HPDE6-E6E7 (cell line): ENCODE data around the gene WDR90.

Experiments used
- DNase-seq: peaks from one replicate; pipeline ENCODE4 v3.0.0; 2011; ENCODE audit warnings: missing footprints; ENCODE audit errors: extremely low spot score

WDR90 gene

DNA sequence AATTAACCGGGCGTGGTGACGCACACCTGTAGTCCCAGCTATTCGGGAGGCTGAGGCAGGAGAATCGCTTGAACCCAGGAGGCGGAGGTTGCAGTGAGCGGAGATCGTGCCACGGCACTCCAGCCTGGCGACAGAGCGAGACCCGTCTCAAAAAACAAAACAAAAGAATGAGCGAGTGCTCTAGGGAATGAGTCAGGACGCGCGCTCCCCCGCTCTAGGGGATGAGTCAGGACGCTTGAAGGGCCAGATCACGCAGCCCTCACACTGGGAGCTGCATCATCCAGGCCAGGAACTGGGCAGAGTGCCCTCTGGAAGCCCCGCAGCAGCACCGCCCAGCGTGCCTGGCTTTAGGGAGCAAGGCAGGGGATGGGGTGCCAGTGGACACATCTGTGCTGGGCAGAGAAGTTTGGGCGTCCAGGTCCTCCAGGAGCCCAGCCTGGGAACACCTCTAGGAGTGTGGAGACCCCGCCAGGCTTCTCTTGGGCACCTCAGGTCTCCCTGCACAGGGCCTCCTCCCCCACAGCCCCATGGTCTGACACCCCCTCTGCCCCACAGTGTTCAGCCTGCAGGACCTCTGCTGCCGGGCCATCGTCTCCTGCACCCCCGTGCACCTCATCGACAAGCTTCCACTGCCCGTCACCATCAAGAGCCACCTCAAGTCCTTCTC is 22.2 kb upstream of the WDR90 start:
- DNase-seq: peak; percentile 96

DNA sequence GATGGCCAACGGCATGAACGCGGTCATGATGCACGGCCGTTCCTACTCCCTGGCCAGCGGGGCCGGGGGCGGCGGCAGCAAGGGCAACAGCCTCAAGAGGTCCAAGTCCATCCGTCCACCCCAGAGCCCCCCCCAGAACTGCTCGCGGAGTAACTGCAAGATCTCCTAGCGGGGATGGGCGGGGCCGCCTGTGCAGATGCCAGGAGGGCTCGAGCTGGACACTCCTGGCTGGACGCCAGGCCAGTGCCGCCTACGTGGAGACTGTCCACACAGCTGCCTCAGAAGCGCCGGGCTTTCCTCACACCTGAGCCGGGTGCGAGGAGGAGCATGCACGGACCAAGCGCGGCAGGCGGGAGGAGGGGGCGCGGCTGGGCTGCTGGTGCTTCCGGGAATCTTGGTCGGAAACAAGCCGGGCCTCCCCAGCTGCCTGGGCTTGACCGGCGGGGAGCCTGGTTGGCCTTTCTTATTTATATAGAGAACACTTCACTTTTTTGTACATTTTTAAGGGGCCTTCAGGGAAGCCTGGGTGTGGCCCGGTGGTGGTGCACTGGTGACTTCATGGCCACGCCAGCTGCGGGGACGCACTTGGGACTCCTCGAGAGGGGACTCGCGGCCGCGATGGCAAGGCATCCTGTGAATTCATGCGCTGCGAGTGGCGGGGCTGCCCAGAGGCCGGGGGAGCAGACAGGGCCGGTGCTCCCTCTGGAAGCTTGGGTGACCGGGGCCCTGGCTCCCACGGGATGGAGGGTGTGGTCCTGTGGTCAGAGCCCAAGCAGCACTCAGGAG is 21.5 kb upstream of the WDR90 start:
- DNase-seq: no peak

- no peak for DNase-seq
Observed at GRCh38 chr16:628321-629061, 20.7 kb upstream of the WDR90 start.

DNA sequence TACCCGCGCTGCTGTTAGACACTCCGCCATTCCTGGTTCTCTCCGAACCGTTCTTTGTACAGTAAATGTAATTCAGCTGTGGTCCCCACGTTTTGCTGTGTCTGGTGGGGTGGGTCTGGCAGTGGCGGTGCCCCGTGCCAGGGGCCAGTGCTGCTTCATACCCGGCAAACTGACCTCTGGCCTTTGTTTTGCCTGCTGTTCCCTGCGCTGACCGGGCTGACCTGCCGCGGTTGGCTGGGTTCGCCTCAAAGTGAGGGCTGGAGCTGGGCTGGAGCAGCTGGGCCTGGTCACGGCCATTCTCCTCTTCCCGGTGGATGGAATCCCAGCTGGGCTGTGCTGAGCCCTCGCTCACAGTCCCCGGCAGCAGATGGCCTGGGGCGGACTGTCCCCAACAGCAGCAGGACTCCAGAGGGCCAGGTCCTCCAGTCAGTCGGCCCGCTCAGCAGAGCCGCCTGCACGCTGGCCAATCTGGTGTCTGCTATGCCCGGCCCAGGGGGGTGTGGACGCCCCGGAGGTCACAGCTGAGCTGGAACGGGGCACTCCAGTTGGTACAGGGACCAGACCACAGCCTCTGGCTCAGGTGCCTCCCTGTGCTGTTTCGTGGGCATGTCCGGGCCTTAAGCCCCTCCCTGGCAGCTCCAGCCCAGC is 19.9 kb upstream of the WDR90 start:
- no peak for DNase-seq

DNA sequence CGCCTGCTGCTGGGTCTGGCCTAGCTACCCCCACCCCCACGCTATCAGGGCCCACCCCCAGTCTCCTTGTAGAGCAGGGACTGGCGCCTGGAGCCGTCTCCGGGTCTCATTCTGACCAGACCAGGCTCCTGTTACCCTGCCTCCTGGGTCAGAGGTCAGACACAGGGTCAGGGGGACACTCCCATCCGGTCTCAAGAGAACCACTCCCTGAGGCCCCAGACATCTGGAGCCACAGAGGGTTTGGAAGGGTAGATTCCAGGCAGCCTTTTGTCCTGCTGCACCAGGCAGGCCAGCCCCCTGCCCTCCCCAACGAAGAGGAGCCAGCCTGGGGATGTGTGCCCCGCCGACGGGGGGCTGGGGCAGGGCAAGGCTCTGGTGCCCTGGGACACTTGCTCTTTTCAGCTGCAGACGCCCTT is 19.3 kb upstream of the WDR90 start:
- DNase-seq: no peak

GRCh38 chr16:630249-630814 is 18.8 kb upstream of the WDR90 start:
- no peak for DNase-seq

GRCh38 chr16:630815-631405 is 18.3 kb upstream of the WDR90 start, which contains the start of gene WFIKKN1:
WFIKKN1 (plus strand) TSS chr16:630985; CDS start chr16:631254, 269 bp downstream.
- no peak for DNase-seq

DNA sequence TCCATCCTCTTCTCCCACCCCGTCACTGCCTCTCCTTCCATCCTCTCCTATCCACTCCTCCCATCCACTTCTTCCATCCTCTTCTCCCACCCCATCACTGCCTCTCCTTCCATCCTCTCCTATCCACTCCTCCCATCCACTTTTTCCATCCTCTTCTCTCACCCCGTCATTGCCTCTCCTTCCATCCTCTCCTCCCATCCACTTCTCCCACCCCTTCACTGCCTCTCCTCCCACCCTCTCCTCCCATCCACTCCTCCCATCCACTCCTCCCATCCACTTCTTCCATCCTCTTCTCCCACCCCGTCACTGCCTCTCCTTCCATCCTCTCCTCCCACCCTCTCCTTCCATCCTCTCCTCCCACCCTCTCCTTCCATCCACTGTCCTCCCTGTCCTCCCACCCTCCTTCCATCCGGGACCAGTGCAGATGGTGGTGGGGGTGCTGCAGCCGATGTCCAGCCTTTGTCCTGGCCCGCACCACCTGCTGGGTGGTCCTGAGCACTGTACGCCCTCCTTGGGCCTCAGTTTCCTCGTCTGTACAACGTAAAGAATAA is 17.3 kb upstream of the WDR90 start:
- DNase-seq: no peak

GRCh38 chr16:632486-633335 is 16.5 kb upstream of the WDR90 start:
- no peak for DNase-seq

DNA sequence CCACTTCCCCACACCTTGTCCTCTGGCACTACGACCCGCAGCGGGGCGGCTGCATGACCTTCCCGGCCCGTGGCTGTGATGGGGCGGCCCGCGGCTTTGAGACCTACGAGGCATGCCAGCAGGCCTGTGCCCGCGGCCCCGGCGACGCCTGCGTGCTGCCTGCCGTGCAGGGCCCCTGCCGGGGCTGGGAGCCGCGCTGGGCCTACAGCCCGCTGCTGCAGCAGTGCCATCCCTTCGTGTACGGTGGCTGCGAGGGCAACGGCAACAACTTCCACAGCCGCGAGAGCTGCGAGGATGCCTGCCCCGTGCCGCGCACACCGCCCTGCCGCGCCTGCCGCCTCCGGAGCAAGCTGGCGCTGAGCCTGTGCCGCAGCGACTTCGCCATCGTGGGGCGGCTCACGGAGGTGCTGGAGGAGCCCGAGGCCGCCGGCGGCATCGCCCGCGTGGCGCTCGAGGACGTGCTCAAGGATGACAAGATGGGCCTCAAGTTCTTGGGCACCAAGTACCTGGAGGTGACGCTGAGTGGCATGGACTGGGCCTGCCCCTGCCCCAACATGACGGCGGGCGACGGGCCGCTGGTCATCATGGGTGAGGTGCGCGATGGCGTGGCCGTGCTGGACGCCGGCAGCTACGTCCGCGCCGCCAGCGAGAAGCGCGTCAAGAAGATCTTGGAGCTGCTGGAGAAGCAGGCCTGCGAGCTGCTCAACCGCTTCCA is 15.7 kb upstream of the WDR90 start:
- DNase-seq: no peak

DNA sequence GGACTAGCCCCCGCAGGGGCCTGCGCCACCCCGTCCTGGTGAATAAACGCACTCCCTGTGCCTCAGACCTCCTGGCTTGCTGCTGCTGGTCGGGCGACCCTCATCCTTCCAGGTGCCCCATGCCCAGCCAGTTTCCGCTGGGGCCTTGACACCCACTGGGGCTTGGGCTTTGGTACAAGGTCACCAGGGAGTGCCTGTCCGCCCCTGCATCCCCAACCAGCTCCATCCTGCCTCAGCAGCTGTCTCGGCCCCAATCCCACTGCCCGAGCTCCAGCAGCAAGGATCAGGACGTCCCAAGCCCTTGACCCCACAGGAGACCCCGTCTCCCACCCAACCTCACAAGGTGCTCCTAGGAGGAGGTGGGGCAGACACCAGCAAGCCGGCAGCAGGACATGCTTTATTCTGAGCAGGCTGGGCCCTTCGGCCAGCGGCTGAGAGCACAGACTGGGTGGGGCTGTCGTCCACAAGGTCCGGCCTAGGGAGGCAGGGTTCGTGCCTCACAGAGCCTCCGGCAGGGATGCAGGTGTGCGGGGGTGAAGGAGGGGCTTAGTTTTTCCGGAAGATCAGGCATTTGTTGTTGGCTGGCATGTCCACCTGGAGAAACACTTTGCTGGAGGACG is 15.0 kb upstream of the WDR90 start:
- no peak for DNase-seq

- no peak for DNase-seq
Observed at GRCh38 chr16:634996-635395, 14.2 kb upstream of the WDR90 start.

GRCh38 chr16:635573-636205 is 13.5 kb upstream of the WDR90 start:
- no peak for DNase-seq

DNA sequence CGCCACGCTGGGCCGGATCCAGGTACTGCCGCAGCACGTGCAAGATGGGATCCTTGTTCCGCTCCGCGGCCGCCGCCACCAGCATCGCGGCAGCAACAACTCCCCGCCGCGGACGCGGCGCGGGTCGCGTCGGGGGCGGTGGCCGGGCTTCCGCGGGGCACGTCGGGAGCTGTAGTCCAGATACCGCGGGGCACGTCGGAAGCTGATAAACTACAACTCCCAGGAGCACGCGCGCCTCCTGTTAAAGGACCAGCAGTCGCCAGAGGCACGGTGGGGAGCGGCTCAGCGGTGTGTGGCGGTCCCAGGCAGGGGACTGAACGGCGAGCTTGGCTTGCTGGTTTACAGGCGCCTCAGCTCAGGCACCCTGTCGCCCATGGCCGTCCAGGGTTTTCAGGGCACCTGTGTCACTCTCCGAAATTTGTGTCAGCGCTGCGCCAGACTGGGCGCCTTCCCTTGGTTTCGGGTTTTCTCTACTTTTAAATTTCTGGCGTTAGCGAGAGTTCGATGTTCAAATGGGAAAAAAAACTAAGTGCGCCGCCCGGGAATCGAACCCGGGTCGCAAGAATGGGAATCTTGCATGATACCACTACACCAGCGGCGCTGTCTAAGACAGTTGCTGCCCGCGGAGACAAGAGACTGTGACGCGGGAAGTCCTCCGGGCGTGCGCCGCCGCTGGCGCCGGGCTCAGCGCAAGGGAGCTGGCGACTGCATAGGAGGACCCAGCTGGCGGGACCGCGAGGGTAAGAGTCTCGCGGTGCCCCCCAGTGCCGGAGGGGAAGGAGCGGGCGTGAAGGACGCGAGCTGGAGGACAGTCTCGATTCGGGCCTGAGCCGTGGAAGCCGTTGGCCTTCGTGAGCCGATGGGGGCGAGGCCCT is 12.7 kb upstream of the WDR90 start, which contains the start of gene METTL26:
Gene METTL26 (minus strand): TSS at position 100 of the 875 bp plus-strand sequence. CDS start 15 bp downstream, at position 85.
- peak; percentile 90 for DNase-seq

- DNase-seq: peak; percentile 92
Observed at GRCh38 chr16:637081-638018, 11.8 kb upstream of the WDR90 start.

GRCh38 chr16:638034-638543 is 11.1 kb upstream of the WDR90 start:
- DNase-seq: no peak
